Retinal pigment epithelial cell (primary cell): ENCODE results near the gene IWS1.
"Not testable (repeated sequence)": the region's sequence is repeated elsewhere in the genome, so short reads cannot be mapped to it uniquely, and the experiment has no call there.

Source experiments
- DNase-seq: peaks from one replicate; pipeline ENCODE4 v3.0.0-alpha.2; 2010; ENCODE audit warnings: low read depth
- H3K4me3 ChIP-seq: 2 replicates; pipeline ENCODE4 v1.5.1; 2011; ENCODE audit warnings: mild to moderate bottlenecking, low read length, control low read depth, moderate library complexity
- CTCF ChIP-seq: conservative IDR thresholded peaks from 2 replicates; pipeline ENCODE4 v1.5.1; 2011; ENCODE audit warnings: low read depth, low read length, control low read depth, inconsistent platforms

The IWS1 gene

GRCh38 chr2:127546797-127547196 lies 20.5 kb upstream of the IWS1 start:
- DNase-seq: no peak
- no peak for TF ChIP-seq CTCF
- H3K4me3 ChIP-seq: no peak overlapping the region

GRCh38 chr2:127545796-127546195 lies 19.5 kb upstream of the IWS1 start:
- no peak overlapping the region for H3K4me3 ChIP-seq
- no peak for DNase-seq
- TF ChIP-seq CTCF: no peak

- no peak for DNase-seq
- TF ChIP-seq CTCF: no peak
- no peak overlapping the region for H3K4me3 ChIP-seq
Measured at GRCh38 chr2:127545189-127545588, 18.9 kb upstream of the IWS1 start.

GRCh38 chr2:127543013-127543501 lies 16.8 kb upstream of the IWS1 start:
- not testable (repeated sequence) for DNase-seq, H3K4me3 ChIP-seq

GRCh38 chr2:127542231-127542630 lies 15.9 kb upstream of the IWS1 start:
- no peak overlapping the region for H3K4me3 ChIP-seq
- no peak for TF ChIP-seq CTCF
- no peak for DNase-seq

GRCh38 chr2:127541809-127542208 lies 15.5 kb upstream of the IWS1 start:
- no peak overlapping the region for H3K4me3 ChIP-seq
- TF ChIP-seq CTCF: no peak
- no peak for DNase-seq

GRCh38 chr2:127537644-127538043 lies 11.4 kb upstream of the IWS1 start:
- H3K4me3 ChIP-seq: no peak overlapping the region
- no peak for TF ChIP-seq CTCF
- no peak for DNase-seq
